Measurements from ENCODE around the gene COA8. TPM values are rescaled to one million over a fixed set of nuclear protein-coding genes. Genes with fewer than 3 reads are reported as not detected.

COA8 gene
- total and polyA plus RNA-seq, 4 donors, result 30.6 to 59.8 (median 39.5) TPM

DNA sequence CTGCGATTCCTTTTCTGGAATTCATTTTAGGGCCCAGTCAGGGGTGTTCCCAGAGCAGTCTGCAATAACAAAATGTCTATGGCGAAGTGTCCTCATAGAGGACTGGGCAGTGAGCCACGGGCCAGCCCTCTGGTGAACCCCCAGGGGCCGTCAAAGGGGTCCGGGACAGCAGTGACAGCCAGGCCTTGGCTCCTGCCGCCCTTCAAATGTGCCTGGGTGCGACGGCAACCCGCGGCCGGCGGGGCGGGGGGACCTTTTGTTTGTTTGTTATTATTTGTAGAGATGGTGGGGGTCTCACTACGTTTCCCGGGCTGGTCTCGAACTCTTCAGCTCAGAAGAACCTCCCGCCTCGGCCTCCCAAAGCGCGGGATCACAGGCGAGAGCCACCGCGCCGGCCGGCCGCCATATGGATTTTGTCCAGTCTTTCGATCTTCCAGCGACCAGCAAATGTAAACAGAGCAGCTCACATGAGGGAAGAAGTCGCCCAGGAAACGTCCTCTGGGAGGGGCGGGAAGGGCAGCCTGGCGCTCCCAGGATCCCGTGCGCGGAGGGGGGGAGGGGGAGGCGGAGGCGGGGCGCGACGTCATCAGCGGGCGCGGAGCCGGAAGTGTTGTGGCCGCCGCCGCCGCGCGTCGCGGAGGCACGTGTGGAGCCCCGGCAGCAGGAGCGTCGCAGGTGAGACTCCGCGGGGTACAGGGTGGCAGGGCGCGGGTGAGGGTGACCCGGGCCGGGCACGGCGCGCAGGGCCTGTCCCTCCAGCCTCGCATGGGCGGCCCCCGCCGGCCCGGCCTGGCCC, 34.0 kb upstream of the COA8 start, which contains the start of gene TRMT61A:
Gene TRMT61A, plus strand, starts transcription at position 610 of the 796 bp plus-strand sequence. CDS start 783 bp downstream, outside the sequence.
- H3K36me3 ChIP-seq (ENCODE audit: control insufficient read depth in 4 of 4, insufficient read depth in 4 of 4, low read length in 4 of 4), result peaks cover 0 to 25% (median 4%) of the 10 kb centered on the region in 4 donors
- peak within 1 kb of the TSS; percentile 91 for H3K4me3 ChIP-seq
- DNase-seq, result peak; percentile 95 to 97 (median 95)
- H3K9me3 ChIP-seq (ENCODE audit: control insufficient read depth in 4 of 4, insufficient read depth in 3 of 4, low read length in 3 of 4), result no peaks in the 10 kb centered on the region
- no peaks in the 10 kb centered on the region for H3K27me3 ChIP-seq (ENCODE audit: control insufficient read depth in 3 of 3, insufficient read depth in 3 of 3, low read length in 2 of 3)
- TF ChIP-seq, protein P1, sequence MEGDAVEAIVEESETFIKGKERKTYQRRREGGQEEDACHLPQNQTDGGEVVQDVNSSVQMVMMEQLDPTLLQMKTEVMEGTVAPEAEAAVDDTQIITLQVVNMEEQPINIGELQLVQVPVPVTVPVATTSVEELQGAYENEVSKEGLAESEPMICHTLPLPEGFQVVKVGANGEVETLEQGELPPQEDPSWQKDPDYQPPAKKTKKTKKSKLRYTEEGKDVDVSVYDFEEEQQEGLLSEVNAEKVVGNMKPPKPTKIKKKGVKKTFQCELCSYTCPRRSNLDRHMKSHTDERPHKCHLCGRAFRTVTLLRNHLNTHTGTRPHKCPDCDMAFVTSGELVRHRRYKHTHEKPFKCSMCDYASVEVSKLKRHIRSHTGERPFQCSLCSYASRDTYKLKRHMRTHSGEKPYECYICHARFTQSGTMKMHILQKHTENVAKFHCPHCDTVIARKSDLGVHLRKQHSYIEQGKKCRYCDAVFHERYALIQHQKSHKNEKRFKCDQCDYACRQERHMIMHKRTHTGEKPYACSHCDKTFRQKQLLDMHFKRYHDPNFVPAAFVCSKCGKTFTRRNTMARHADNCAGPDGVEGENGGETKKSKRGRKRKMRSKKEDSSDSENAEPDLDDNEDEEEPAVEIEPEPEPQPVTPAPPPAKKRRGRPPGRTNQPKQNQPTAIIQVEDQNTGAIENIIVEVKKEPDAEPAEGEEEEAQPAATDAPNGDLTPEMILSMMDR (IDR thresholded peaks at IDR 0.05; ENCODE audit: control extremely low read depth, extremely low read depth), result no peak
- H3K27ac ChIP-seq (ENCODE audit: low read depth in 1 of 2, low read length in 1 of 2), result peak within 1 kb of the TSS; percentile 87 to 96
- peak within 1 kb of the TSS; percentile 26 to 59 for H3K9ac ChIP-seq (ENCODE audit: insufficient read depth in 1 of 2, low read length in 2 of 2)
- ATAC-seq (ENCODE audit: insufficient read depth, low FRiP score), result peak; percentile 86
- peaks cover 0 to 41% (median 14%) of the 10 kb centered on the region in 5 donors for H3K4me1 ChIP-seq (ENCODE audit: control insufficient read depth in 5 of 5, insufficient read depth in 5 of 5, low read length in 5 of 5)
- WGBS, 2 donors, result 2 to 5% methylated on average over 45 to 69 of the region's 70 CpGs

DNA sequence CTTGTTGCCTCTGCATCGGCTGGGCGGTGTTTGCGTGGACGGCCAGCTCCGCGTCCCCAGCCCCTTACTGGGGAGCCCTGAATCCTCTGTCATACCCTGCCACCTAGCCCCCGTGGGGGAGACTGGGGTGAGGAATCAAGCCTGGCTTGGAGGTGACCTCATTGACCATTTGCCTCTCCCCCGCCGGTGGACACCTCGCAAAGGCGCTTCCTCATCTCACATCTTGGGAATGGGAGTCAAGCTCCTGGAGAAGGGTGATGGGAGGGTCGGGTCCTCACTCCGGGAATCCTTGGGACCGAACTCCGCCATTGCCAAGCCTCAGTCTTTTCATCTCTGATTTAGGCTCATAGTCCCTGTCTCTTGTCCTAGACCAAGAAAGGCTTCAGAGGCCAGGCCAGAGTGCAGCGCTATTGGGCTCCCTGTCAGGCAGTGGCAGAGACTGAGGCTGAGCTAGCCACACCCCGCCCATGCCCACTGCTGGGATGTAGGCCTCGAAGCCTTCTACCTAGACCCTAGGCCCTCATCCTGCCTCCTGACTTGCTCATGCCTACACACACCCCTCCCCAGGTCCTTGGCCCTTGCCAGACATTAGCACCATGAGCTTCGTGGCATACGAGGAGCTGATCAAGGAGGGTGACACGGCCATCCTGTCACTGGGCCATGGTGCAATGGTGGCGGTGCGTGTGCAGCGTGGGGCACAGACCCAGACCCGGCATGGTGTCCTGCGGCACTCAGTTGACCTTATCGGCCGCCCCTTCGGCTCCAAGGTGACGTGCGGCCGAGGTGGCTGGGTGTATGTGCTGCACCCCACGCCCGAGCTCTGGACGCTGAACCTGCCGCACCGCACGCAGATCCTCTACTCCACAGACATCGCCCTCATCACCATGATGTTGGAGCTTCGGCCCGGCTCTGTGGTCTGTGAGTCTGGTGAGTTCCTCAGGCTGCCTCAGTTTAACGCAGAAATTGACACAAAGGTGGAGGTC, 33.1 kb upstream of the COA8 start:
- peaks cover 0 to 38% (median 14%) of the 10 kb centered on the region in 5 donors for H3K4me1 ChIP-seq (ENCODE audit: control insufficient read depth in 5 of 5, insufficient read depth in 5 of 5, low read length in 5 of 5)
- H3K27ac ChIP-seq (ENCODE audit: low read depth in 1 of 2, low read length in 1 of 2), result peak overlapping the region; percentile 71 to 85
- 52 to 56% methylated on average over 42 of the region's 42 CpGs for WGBS, 2 donors
- H3K4me3 ChIP-seq, result peak overlapping the region; percentile 91
- peaks cover 0 to 34% (median 4%) of the 10 kb centered on the region in 4 donors for H3K36me3 ChIP-seq (ENCODE audit: control insufficient read depth in 4 of 4, insufficient read depth in 4 of 4, low read length in 4 of 4)
- peak overlapping the region; percentile 26 to 59 for H3K9ac ChIP-seq (ENCODE audit: insufficient read depth in 1 of 2, low read length in 2 of 2)
- no peaks in the 10 kb centered on the region for H3K9me3 ChIP-seq (ENCODE audit: control insufficient read depth in 4 of 4, insufficient read depth in 3 of 4, low read length in 3 of 4)
- ATAC-seq (ENCODE audit: insufficient read depth, low FRiP score) (peak; percentile 5), DNase-seq (no peak)
- TF ChIP-seq, protein P1 (IDR thresholded peaks at IDR 0.05; ENCODE audit: control extremely low read depth, extremely low read depth), result no peak
- H3K27me3 ChIP-seq (ENCODE audit: control insufficient read depth in 3 of 3, insufficient read depth in 3 of 3, low read length in 2 of 3), result no peaks in the 10 kb centered on the region

DNA sequence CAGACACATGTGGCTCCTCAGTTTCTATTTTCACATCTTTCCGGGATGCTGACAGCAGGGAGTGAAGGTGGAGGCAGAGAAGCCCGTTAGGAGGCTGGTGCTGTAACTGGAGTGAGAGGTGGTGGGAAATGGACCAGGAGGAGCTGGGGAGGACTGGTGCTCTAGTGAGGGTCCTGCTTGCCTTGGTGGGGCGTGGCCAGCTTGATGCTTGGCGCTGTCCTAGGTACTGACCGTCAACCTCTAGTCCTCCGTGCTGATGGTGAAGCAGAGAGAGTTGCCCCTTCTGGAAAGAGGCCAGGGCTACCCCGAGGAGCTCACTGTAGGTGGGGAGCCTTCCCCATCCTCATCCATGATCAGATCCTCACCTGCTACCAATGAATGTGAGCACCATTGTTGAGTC, 32.4 kb upstream of the COA8 start:
- TF ChIP-seq, protein P1 (IDR thresholded peaks at IDR 0.05; ENCODE audit: control extremely low read depth, extremely low read depth), result no peak
- no peak overlapping the region for H3K27ac ChIP-seq (ENCODE audit: low read depth in 1 of 2, low read length in 1 of 2)
- no peak for ATAC-seq (ENCODE audit: insufficient read depth, low FRiP score)
- peaks cover 0 to 41% (median 4%) of the 10 kb centered on the region in 4 donors for H3K36me3 ChIP-seq (ENCODE audit: control insufficient read depth in 4 of 4, insufficient read depth in 4 of 4, low read length in 4 of 4)
- peaks cover 0 to 30% (median 11%) of the 10 kb centered on the region in 5 donors for H3K4me1 ChIP-seq (ENCODE audit: control insufficient read depth in 5 of 5, insufficient read depth in 5 of 5, low read length in 5 of 5)
- DNase-seq, result peak in 1 of 3 donors; percentile 56
- no peak overlapping the region for H3K9ac ChIP-seq (ENCODE audit: insufficient read depth in 1 of 2, low read length in 2 of 2)
- H3K9me3 ChIP-seq (ENCODE audit: control insufficient read depth in 4 of 4, insufficient read depth in 3 of 4, low read length in 3 of 4), result no peaks in the 10 kb centered on the region
- no peak overlapping the region for H3K4me3 ChIP-seq
- no peaks in the 10 kb centered on the region for H3K27me3 ChIP-seq (ENCODE audit: control insufficient read depth in 3 of 3, insufficient read depth in 3 of 3, low read length in 2 of 3)
- WGBS, 2 donors, result 69 to 85% methylated on average over 6 to 7 of the region's 7 CpGs

Data from lung (tissue), 12 donors.